Right cardiac atrium (tissue), 5 donors: Measurements from ENCODE around the gene ALKBH4. TPM values are rescaled to one million over a fixed set of nuclear protein-coding genes. Genes with fewer than 3 reads are reported as not detected.
"Not testable (repeated sequence)": the region's sequence is repeated elsewhere in the genome, so short reads cannot be mapped to it uniquely, and the experiment has no call there.

Experiments
- ATAC-seq, 2 donors: fragments of 200-7000 bp; cut with Tn5 transposase; one replicate each; pipeline versions ENCODE4 v1.8.0 to v1.9.1; 2020; ENCODE audit warnings: moderate library complexity in 2 of 2, mild to moderate bottlenecking in 1 of 2
- DNase-seq, 3 donors: peaks; one replicate each; pipeline ENCODE4 v3.0.0-alpha.2; 2020
- H3K27ac ChIP-seq: one replicate; pipeline ENCODE4 v1.5.1; 2013; ENCODE audit warnings: mild to moderate bottlenecking, low read length, control low read depth, moderate library complexity
- H3K27me3 ChIP-seq: one replicate; pipeline ENCODE4 v1.6.1; 2013; ENCODE audit not compliant: control insufficient read depth, insufficient read depth
- H3K4me1 ChIP-seq: one replicate; pipeline ENCODE4 v1.6.1; 2013; ENCODE audit warnings: low read length; ENCODE audit not compliant: control insufficient read depth, insufficient read depth
- H3K4me3 ChIP-seq: one replicate; pipeline ENCODE4 v1.5.1; 2013; ENCODE audit warnings: low read length, control low read depth
- H3K9me3 ChIP-seq: one replicate; pipeline ENCODE4 v1.6.1; 2013; ENCODE audit warnings: low read length; ENCODE audit not compliant: control insufficient read depth
- whole genome bisulfite sequencing: extraction: QIAGEN DNeasy Blood & Tissue Kit; methylation state at CpG from one replicate; pipeline ENCODE4 v1.1.7; 2013; 5-methylcytosine and 5-hydroxymethylcytosine counted together
- intact Hi-C, 4 donors: fragments of 100-400 bp; cut with DNase I; formaldehyde crosslinking; loops; one replicate each; pipeline versions ENCODE4 v1.11.0 to v1.14.0; 2022 to 2023
- long read RNA-seq, 4 donors: library from polyadenylated mRNA; unstranded; transcript quantifications; one replicate each; pipeline ENCODE4 v2.0.0, GENCODE V29; 2020 to 2021
- polyA plus RNA-seq: library from polyadenylated mRNA; stranded (reverse); fragments of 200-250 nt; gene quantifications from one replicate; pipeline ENCODE4 v1.2.3, GENCODE V29; 2013
- total RNA-seq, 4 donors: library from RNA; stranded (reverse); fragmentation: NEBNext Ultra II Directional; extraction: Animal tissue kit (Norgen Biotek cat#: 25700); gene quantifications; one replicate each; pipeline ENCODE4 v1.2.1, GENCODE V29; 2021
- donor health status: healthy with polysubstance abuse.
- donor health status: DM: no; HTN: yes; CAD: no.
- donor health status: DM: no; HTN: no; CAD: no.
- donor health status: DM: no; HTN: yes; CAD: no; lungs with severe emphysema.
- donor health status: DM: yes; HTN: yes; CAD: no.

Gene ALKBH4, protein sequence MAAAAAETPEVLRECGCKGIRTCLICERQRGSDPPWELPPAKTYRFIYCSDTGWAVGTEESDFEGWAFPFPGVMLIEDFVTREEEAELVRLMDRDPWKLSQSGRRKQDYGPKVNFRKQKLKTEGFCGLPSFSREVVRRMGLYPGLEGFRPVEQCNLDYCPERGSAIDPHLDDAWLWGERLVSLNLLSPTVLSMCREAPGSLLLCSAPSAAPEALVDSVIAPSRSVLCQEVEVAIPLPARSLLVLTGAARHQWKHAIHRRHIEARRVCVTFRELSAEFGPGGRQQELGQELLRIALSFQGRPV
- 1 to 10 TPM; 7.6 to 9.2 (median 8.3) TPM for total RNA-seq
- 7.3 TPM for polyA plus RNA-seq
- long read RNA-seq, donor 1, transcript ALKBH4-201 (3 exons, 2,105 nt): major isoform, 23 of 31 reads
- long read RNA-seq, donor 1, partial matches to known transcripts: 1 of 31 reads
- long read RNA-seq, donor 1, other reads (novel, unspliced or antisense): 4 of 31 reads
- long read RNA-seq, donor 2, transcript ALKBH4-201 (3 exons, 2,105 nt): major isoform, 7 of 14 reads
- long read RNA-seq, donor 2, partial matches to known transcripts: 4 of 14 reads
- long read RNA-seq, donor 2, other reads (novel, unspliced or antisense): 1 of 14 reads
- long read RNA-seq, donor 3, transcript ALKBH4-201 (3 exons, 2,105 nt): major isoform, 56 of 73 reads
- long read RNA-seq, donor 3, transcript ALKBH4-202 (3 exons, 1,405 nt): minor isoform, 7 of 73 reads
- long read RNA-seq, donor 3, partial matches to known transcripts: 0 of 73 reads
- long read RNA-seq, donor 3, other reads (novel, unspliced or antisense): 9 of 73 reads
- long read RNA-seq, donor 4, transcript ALKBH4-201 (3 exons, 2,105 nt): major isoform, 8 of 18 reads
- long read RNA-seq, donor 4, partial matches to known transcripts: 1 of 18 reads
- long read RNA-seq, donor 4, other reads (novel, unspliced or antisense): 5 of 18 reads

DNA sequence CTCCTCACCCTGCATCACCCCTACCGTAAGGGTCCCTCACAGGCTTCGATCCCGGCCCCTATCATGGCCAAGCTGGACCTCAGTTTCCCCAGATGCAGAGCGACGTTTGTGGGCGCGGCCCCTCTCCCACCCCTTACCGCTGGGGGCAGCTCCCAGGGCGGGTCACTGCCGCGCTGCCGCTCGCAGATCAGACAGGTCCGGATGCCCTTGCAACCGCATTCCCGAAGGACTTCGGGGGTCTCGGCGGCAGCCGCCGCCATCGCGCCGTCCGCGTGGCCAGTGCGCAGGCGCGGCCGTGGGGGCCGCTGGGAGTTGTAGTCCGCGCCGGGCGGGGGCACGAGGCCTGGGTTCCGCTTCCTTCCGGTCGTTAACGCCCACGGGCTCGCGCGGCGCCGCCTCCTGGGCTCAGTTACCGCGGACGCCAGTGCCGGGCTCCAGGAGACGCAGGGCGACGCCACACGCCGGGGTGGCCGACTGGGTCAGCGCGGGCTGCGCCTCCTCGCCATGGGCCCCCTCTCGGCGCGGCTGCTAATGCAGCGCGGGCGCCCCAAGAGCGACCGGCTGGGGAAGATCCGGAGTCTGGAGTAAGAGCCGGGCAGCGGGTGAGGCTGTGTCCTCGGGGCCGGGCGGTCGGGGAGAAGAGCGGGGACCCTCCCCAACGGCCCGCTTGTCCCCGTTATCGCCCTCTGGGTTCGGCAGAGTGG lies at the start of gene ALKBH4, which contains the start of gene LRWD1:
ALKBH4 (minus strand) TSS at position 287 of the 704 bp plus-strand sequence; CDS start at position 260, 27 bp downstream.
LRWD1 (plus strand) TSS at position 408 of the 704 bp plus-strand sequence; CDS start at position 505, 97 bp downstream.
- DNase-seq (peak; percentile 96 to 99 (median 98)), ATAC-seq (peak; percentile 95 to 97)
- intact Hi-C loops: no loop called here
- Histone ChIP-seq H3K27me3 (no peaks in the 10 kb centered on the region), H3K4me3 (peak within 1 kb of the TSS; percentile 90), H3K4me1 (peaks cover 4% of the 10 kb centered on the region), H3K9me3 (no peaks in the 10 kb centered on the region), H3K27ac (peak within 1 kb of the TSS; percentile 19)
- under 1% methylated on average over 81 of the region's 81 CpGs for WGBS

DNA sequence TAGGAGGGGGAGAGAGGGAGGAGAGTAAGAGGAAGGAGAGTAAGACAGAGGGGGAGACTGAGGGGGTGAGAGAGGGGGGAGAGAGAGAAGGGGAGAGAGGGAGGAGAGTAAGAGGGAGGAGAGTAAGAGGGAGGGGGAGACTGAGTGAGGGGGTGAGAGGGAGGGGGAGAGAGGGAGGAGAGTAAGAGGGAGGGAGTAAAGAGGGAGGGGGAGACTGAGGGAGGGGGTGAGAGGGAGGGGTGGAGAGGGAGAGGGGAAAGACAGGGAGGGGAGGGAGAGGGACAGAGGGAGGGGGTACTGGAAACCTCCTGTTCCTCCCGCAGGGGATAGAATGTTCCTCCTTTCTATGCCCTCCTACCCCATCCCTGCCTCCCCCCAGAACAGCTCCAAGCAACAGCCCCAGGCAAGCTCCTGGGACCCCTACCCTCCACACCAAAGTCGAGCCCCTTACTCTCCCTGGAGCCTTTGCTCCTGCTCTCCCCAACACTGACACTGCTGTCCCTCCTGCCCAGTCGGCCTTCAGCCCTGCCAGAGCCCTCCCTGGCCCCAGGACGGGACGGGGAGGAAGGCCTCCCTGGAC lies 48.1 kb upstream of the ALKBH4 start:
- H3K4me3 ChIP-seq: peak overlapping the region; percentile 30

DNA sequence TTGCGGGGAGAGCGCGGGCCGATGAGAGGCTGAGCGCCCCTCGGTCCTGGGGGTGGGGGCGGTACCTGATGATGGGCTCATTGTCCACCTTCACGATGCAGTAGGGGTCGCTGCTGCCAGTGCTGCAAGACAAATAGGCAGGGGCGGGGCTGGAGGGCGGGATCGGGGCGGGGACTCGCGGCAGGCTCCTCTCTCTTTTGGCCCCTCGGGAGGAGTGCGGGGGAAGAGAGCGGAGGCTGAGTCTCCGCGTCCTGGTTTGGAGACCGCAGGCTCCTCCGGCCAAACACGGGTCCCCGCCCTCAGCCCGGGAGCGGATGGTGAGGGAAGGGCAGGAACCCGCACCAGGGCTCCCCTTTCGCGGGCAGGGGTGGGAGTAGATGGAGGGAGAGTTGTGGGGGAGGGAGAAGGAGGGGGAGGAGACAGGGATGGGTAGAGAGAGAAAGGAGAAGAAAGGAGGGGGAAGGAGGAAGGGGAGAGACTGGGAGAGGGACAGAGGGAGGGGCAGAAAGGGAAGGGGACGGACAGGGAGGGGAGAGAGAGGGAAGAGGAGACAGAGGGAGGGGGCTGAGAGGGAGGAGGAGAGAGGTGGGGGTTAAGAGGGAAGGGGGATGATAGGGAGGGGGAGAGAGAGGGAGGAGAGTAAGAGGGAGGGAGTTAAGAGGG lies 47.3 kb upstream of the ALKBH4 start:
- peak; percentile 73 to 75 for ATAC-seq
- intact Hi-C loops, H3K4me1 ChIP-seq, H3K27ac ChIP-seq, DNase-seq, H3K27me3 ChIP-seq, H3K4me3 ChIP-seq, H3K9me3 ChIP-seq: not testable (repeated sequence)
- no CpG with 5 or more reads among the region's 30 CpGs for WGBS

More for the DNA sequence above, 48.1 kb upstream of the ALKBH4 start:
- H3K9me3 ChIP-seq, H3K27me3 ChIP-seq, H3K4me1 ChIP-seq, intact Hi-C loops: not testable (repeated sequence)
- ATAC-seq: peak; percentile 2 to 10
- H3K27ac ChIP-seq: peak overlapping the region; percentile 57
- 8% methylated on average over 5 of the region's 5 CpGs for WGBS
- peak in 2 of 3 donors; percentile 75 to 76 for DNase-seq

DNA sequence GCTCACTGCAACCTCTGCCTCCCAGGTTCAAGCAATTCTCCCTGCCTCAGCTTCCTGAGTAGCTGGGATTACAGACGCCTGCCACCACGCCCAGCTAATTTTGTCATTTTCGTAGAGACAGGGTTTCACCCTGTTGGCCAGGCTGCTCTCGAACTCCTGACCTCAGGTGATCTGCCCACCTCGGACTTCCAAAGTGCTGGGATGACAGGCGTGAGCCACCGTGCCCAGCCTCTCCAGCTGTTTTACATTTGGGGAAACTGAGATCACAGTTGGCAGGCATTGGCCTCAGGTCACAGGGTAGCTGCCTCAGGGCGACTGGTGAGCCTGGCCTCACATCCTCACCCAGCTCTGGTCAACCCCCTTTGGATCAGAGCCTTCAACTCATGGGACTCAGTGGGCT lies 45.9 kb upstream of the ALKBH4 start:
- H3K4me1 ChIP-seq, H3K27ac ChIP-seq, H3K27me3 ChIP-seq, H3K9me3 ChIP-seq, ATAC-seq, H3K4me3 ChIP-seq, intact Hi-C loops: not testable (repeated sequence)
- peak in 2 of 3 donors; percentile 40 to 45 for DNase-seq
- WGBS: 65% methylated on average over 5 of the region's 8 CpGs

DNA sequence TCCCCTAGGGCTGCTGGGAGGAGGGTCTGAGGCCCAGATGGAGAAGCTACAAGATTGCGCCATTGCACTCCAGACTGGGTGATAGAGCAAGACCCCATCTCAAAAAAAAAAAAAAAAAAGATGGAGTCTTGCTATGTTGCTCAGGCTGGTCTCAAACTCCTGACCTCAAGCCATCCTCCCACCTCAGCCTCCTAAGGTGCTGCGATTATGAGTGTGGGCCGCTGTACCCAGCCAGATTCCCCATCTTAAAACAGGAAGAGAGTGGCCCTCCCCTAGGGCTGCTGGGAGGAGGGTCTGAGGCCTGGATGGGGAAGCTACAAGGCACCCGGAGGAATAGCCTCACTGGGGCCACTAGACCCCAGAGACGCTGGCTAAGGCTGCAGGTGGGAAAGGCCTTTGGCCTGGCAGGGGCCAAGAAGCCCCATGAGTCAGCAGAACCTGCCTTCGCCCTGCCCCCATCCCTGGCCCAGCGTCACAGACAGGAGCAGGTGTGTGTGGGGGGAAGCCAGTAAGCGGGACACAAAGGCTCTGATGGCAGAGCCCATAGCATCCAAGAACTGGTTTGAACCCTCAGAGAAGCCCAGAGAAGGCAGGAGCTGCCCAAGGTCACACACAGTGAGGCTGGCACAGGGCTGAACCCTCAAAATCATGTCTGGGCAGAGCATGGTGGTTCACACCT lies 42.9 kb upstream of the ALKBH4 start:
- H3K4me3 ChIP-seq, intact Hi-C loops, H3K27me3 ChIP-seq, H3K9me3 ChIP-seq, H3K4me1 ChIP-seq, H3K27ac ChIP-seq, ATAC-seq: not testable (repeated sequence)
- peak in 2 of 3 donors; percentile 51 to 53 for DNase-seq
- 83% methylated on average over 2 of the region's 8 CpGs for WGBS

DNA sequence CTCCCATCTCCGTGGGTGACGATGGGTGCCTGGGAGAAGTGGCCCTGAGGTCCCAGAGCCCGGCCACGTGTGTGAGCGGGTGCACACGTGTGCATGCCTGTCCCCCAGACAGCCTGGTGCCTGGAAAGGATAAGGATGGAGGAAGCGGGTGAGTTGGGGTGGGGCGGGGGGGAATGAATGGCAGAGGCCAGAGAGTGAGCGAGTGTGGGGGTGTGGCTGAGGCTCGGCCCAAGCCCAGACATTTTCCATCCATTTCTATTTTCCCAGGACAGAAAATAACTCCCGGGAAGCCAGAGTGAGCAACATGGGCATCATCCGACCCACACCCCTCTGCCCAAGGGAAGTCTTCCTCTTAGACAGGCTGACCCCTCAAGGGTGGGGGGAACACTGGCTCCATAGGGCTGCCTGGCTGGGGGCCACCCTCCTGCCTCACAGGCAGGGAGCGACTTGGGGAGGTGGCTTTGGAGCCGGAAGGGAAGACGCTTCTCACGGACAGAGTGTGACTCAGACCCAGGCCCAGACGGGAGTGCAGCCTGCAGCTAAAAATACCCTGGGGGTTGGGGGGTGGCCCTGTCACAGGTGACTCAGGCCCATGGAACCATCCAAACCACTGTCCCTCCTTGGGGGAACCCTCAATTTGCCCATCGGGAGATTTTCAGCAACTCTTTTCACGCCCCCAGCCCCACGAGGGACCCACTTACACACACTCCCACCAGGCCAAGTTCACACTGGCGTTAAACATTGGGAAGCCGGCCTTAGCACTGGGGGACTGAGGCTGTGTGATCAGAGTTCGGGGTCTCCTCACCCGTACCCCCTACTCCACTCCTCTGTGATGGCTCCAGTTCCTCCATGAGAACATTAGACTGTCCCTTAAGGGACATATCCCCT lies 40.9 kb upstream of the ALKBH4 start:
- H3K4me3 ChIP-seq, H3K27ac ChIP-seq, H3K9me3 ChIP-seq, intact Hi-C loops, H3K4me1 ChIP-seq, H3K27me3 ChIP-seq: not testable (repeated sequence)
- WGBS: 72% methylated on average over 5 of the region's 24 CpGs
- peak; percentile 60 to 88 for ATAC-seq
- peak in 2 of 3 donors; percentile 13 to 38 for DNase-seq

DNA sequence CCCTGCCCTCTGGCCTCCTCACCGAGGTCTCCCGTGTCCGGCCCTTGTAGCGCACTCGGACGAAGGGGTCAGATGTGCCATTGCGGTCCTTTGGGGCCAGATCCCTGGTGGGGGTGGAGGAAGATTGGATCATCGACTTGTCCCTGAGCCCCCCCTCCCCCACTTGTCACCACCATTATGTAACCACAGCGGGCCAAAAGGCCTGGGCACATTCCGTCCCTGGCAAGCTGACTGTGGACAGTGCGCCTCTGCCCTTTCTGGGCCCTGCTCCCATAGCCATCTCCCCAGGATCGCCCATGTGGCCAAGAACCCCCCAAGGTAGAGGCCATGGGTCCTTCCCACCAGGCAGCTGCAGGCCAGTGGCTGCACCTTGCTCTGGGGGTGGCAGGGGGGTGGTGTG lies 38.5 kb upstream of the ALKBH4 start:
- H3K4me1 ChIP-seq, DNase-seq, H3K9me3 ChIP-seq, intact Hi-C loops, H3K27ac ChIP-seq, H3K27me3 ChIP-seq, H3K4me3 ChIP-seq: not testable (repeated sequence)
- no CpG with 5 or more reads among the region's 12 CpGs for WGBS
- peak in 1 of 2 donors; percentile 5 for ATAC-seq

DNA sequence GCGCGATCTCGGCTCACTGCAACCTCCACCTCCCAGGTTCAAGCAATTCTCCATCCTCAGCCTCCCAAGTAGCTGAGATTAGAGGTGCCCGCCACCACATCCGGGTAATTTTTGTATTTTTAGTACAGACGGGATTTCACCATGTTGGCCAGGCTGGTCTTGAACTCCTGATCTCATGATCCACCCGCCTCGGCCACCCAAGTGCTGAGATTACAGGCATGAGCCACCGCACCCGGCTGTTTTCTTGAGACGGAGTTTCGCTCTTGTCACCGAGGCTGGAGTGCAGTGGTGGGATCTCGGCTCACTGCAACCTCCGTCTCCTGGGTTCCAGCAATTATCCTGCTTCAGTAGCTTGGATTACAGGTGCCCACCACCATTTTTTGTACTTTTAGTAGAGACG lies 33.7 kb upstream of the ALKBH4 start:
- H3K27ac ChIP-seq, H3K4me1 ChIP-seq, intact Hi-C loops, H3K27me3 ChIP-seq, H3K9me3 ChIP-seq, H3K4me3 ChIP-seq, ATAC-seq: not testable (repeated sequence)
- WGBS: 92% methylated on average over 11 of the region's 16 CpGs
- DNase-seq: peak in 2 of 3 donors; percentile 41 to 47

DNA sequence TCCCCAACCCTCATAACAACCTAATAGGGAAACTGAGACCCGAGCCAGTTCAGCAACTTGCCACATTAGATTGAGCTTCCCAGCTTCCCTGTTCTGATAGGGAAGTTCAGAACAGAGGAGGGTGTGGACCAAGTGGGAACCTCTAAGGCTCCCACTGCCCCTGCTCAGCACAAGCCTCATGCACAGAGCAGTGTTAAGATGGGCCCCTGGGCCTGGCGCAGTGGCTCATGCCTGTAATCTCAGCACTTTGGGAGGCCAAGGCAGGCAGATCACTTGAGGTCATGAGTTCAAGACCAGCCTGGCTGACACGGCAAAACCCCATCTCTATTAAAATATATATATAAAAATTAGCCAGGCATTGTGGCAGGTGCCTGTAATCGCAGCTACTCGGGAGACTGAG lies 32.6 kb upstream of the ALKBH4 start:
- H3K27ac ChIP-seq, intact Hi-C loops, H3K4me3 ChIP-seq, H3K27me3 ChIP-seq, H3K4me1 ChIP-seq, H3K9me3 ChIP-seq, ATAC-seq: not testable (repeated sequence)
- peak in 2 of 3 donors; percentile 52 to 63 for DNase-seq
- WGBS: 77% methylated on average over 1 of the region's 5 CpGs
